Activated CD4-positive, alpha-beta T cell treated with anti-CD3 and anti-CD28 coated beads for 48 hours (primary cell): ENCODE measurements around the gene ZNF93.
"Not testable (repeated sequence)": the region's sequence is repeated elsewhere in the genome, so short reads cannot be mapped to it uniquely, and the experiment has no call there.

ENCODE experiments used
- DNase-seq: peaks from one replicate; pipeline ENCODE4 v3.0.0-alpha.2; 2020

The ZNF93 gene

GRCh38 chr19:19938449-19938848, 37.7 kb downstream of the ZNF93 start:
- no peak for DNase-seq

GRCh38 chr19:19943848-19944582, 43.3 kb downstream of the ZNF93 start:
- DNase-seq = no peak

- no peak for DNase-seq
Observed at GRCh38 chr19:19944583-19944880, 43.8 kb downstream of the ZNF93 start.

GRCh38 chr19:19946226-19946625, 45.5 kb downstream of the ZNF93 start:
- no peak for DNase-seq

- no peak for DNase-seq
Observed at GRCh38 chr19:19948800-19949199, 48.1 kb downstream of the ZNF93 start.

- no peak for DNase-seq
Observed at GRCh38 chr19:19955208-19955607, 54.5 kb downstream of the ZNF93 start.

GRCh38 chr19:19956434-19957075, 55.8 kb downstream of the ZNF93 start:
- peak; percentile 6 for DNase-seq

GRCh38 chr19:19957766-19958165, 57.0 kb downstream of the ZNF93 start:
- not testable (repeated sequence) for DNase-seq

GRCh38 chr19:19959151-19959799, 58.5 kb downstream of the ZNF93 start:
- peak; percentile 74 for DNase-seq

- DNase-seq = no peak
Observed at GRCh38 chr19:19964416-19964815, 63.7 kb downstream of the ZNF93 start.

- DNase-seq = not testable (repeated sequence)
Observed at GRCh38 chr19:19966126-19966525, 65.4 kb downstream of the ZNF93 start.

- DNase-seq = no peak
Observed at GRCh38 chr19:19966862-19967261, 66.1 kb downstream of the ZNF93 start.
